ENCODE data around the gene CEP350.
A peak's percentile ranks its signal among the peaks of the same experiment; 100 is the strongest.

The CEP350 gene

GRCh38 chr1:179954493-179955286, at the start of gene CEP350:
Gene CEP350, plus strand, starts transcription at chr1:179954810. Its CDS starts 31,372 bp downstream, at chr1:179986182.
- peak; percentile 99 for FAIRE-seq

DNA sequence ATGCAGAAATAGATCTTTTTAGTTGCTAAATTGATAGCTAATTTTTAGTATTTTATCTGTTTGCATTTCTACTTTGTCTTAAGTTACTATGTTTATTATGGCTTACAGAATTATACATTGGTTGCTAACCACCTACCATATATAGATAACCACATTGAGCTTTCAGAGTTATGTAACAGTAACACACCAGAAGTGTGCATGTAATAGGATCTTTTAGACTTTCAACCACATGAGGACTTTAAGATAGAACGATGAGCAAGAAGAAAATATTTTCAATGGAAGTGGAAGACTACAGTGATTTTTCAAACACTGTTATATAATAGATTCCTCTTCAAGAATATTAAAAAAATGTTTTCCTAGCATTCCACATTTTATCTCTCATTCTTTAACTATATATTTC, 43.7 kb upstream of the CEP350 start:
- FAIRE-seq = no peak

DNA sequence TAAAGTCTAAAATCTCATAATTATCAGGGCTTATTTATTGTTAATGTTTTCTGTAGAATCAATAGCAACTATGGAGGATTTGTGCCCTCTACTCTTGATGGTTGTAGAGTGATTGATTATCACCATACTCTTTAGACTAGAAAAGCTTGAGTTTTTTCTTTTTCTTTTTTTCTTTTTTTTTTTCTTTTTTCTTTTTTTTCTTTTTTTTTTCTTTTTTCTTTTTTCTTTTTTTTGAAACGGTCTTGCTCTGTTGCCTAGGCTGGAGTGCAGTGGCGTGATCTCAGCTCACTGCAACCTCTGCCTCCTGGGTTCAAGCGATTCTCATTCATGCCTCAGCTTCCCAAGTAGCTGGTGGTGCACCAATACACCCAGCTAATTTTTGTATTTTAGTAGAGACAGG, 42.8 kb upstream of the CEP350 start:
- FAIRE-seq = peak; percentile 6

- FAIRE-seq = no peak
These were observed 36.8 kb upstream of the CEP350 start for GRCh38 chr1:179917601-179918429.

- no peak for FAIRE-seq
These were observed 33.1 kb upstream of the CEP350 start for GRCh38 chr1:179921472-179921871.

DNA sequence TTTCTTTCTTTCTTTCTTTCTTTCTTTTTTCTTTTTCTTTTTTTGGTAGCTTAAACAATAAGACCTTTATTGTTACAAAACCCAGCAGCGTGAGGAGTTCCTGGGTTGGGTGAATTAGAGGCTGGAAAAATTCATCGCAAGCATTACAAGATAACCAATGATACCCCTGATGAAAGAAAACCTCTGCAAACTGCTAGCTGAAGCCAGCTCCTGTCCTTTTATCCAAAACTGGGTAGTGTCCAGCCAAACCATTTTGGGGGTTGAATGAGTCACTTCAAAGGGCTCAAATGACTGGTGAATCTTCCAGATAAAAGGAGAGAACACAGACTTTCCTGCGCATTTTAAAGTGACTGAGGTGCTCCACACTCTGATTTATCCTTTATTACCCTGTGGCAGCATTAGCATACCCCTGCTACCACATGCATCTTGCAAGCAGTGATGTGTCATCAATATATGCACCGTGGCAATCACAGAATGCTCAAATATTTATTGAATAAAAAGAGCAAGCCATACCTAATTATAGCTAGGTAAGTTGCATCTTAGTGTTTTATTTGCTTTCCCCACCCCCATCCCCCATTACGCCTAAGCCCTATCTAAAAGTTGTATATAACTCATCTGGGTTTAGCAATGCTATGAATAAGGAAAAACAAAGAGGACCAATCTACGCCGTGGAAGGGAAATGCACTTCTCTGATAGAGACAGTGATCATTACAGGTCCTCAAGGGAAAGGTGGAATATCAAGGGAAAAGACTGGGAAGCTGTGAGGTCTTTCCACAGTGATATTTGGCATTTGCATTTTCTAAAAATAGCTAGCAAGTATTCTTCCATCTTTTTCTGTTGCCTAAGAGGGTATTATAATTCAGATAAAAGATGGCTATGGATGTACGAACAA, 32.4 kb upstream of the CEP350 start:
- no peak for FAIRE-seq

- FAIRE-seq = no peak
These were observed 31.6 kb upstream of the CEP350 start for GRCh38 chr1:179923029-179923428.

GRCh38 chr1:179924268-179924667, 30.3 kb upstream of the CEP350 start:
- FAIRE-seq = no peak

DNA sequence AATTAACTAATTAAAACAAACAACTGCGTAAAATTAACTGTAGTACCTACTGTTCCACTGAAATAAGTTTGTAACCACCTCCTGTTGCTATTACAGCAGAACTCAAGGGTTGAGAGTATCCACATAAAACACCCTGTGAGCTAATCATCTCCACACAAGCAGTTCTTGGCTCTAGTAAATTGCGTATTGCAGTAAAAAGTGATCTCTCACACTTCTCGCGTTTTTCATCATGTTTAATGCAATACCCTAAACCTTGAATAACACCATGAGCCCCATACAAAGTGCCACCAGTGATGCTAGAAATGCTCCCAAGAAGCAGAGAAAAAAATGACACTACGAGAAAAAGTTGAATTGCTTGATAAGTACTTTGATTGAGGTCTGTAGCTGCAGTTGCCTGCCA, 29.3 kb upstream of the CEP350 start:
- no peak for FAIRE-seq

DNA sequence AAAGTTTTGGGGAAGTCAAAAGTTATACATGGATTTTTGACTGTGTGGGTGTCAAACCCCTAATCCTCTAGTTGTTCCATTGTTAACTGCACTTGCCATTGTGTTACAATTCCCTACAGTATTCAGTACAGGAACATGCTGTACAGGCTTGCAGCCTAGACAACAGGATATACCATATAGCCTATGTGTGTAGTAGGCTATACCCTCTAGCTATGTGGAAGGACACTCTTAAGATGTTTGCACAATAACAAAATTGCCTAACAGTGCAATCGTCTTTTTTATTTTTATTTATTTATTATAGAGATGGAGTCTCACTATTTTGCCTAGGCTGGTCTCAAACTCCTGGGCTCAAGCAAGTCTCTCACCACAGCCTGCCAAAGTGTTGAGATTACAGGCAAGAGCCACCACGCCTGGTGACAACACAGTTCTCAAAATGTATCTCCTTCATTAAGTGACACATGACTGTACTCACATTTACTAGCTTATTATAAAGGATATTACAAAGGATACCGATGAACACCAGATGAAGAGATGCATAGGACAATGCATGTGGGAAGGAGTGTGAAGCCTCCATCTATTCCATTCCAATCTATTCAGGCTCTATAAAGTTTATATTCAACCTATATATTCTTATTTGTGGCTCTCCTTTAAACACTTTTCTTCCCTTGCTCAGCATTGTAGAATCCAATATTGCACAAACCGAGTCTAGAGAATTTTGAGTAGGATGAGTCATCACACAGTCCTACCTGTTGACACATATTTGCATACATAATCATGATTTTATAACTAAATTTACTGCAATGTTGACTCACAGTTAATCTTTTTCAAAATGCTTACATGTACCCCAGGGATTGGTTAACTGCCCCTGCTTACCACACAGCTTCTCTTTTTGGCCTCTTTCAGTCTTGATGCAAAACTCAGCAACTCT, 28.4 kb upstream of the CEP350 start:
- FAIRE-seq = no peak

- FAIRE-seq = no peak
These were observed 27.8 kb upstream of the CEP350 start for GRCh38 chr1:179926850-179927205.

DNA sequence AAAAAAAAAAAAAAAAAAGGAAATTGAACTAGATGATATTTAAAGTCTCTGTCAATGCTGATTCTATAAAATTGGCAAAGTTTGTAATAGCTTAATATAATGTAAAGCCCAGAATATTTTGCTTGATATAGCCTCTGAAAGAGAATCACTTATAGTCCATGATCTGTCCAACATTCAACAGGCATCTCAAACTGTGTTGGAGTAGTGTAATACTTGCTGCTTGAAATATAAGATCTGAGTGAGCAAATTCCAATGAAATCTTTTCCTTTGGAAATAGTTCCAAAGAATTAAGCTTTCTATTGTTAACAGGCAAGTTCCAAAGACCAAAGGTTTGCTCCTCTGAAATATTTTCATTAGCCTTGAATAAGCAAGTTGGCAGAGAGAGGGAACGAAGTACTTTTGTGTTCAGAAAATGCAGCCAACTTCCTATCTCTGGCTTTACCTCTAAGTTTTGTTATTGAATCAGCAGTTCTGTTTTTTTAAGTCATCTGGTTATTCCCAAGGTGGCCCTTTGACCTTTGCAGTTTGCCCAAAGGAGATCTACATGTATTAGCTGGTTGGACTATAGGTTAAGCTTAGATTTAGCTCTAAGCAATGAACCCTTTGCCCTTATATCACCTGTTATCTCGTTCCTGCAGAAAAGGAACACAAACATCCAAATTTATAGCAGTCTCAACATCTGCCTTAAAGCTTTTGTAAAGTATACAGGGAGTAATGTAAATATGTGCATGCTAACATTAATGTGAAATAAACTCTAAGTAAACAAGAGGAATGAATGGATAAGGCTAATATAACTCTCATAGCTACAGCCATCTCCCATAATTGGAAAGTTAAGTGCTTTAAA, 24.4 kb upstream of the CEP350 start:
- FAIRE-seq = no peak

- FAIRE-seq = no peak
These were observed 23.7 kb upstream of the CEP350 start for GRCh38 chr1:179930867-179931266.

DNA sequence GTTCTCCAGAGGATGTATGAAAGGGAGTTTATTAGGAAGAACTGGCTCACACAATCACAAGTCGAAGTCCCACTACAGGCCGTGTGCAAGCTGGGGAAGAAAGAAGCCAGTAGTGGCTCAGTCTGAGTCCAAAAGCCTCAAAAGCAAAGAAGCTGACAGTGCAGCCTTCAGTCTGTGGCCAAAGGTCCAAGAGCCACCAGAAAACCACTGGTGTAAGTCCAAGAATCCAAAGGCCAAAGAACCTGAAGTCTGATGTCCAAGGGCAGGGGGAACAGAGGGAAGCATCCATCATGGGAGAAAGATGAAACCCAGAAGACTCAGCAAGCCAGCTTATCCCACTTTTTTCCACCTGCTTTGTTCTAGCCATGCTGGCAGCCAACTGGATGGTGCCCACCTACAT, 21.4 kb upstream of the CEP350 start:
- no peak for FAIRE-seq

DNA sequence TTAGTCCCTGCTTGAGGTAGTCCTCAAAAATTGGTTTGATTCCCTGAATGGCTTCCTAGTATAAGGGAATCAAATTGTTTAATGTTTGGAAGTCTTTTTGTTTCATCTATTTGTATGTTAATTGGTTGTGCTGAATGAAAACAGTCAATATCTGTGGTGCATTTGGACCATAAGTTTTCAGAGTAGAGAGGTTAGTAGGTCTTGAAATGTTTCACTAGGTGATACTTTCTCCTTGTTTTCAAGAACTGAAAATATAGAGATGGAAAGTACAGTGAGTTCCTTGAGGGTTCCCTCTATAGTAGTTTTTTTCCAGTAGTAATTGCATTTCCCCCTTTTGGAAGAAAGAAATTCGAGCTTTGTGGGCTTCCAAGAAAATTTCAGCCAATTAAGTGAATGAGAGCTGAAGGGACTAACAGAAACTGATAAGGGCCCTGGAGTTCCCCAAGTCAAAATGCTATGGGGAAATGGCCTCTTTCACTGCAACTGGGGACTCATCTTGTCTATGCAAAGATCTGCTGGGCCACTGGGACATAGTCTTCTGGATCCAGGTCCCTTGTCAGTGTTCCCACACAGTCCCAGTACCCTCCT, 18.6 kb upstream of the CEP350 start:
- no peak for FAIRE-seq

- no peak for FAIRE-seq
These were observed 16.8 kb upstream of the CEP350 start for GRCh38 chr1:179937668-179938254.

DNA sequence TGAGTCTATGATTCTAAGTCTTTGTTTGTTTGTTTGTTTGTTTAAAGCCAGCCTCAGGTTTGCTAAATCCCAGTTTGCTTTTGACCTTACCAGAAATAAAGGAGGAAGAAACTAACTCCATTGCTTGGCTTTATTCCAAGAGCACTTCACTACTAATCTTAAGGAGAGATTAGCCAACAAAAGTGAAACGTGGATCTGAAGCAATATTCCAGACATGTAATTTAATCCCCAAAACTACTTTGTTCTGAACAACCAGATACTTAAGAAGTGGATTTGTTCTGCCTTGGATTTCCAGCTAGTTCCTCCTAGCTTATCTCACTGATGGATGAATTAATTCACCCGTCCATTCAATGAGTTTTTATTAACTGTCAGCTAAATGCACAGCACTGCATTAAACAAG, 15.9 kb upstream of the CEP350 start:
- no peak for FAIRE-seq

GRCh38 chr1:179939941-179940340, 14.7 kb upstream of the CEP350 start:
- no peak for FAIRE-seq

- FAIRE-seq = no peak
These were observed 13.2 kb upstream of the CEP350 start for GRCh38 chr1:179941454-179941853.

DNA sequence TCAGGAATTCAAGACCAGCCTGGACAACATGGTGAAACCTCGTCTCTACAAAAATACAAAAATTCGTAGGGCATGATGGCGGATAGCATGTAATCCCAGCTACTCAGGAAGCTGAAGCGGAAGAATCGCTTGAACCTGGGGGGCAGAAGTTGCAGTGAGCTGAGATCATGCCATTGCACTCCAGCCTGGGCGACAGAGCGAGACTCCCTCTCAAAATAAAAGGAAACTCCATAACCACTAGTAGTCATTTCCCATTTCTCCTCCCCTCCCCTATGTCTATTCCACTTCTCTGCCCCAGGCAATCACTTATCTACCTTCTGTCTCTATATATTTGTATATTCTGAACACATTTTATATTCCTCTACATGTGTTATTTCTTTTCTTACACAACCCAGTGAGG, 4.0 kb upstream of the CEP350 start:
- no peak for FAIRE-seq
